Right lung (tissue), 5 donors: Measurements from ENCODE around the gene NOS1AP. TPM values are rescaled to one million over a fixed set of nuclear protein-coding genes. Genes with fewer than 3 reads are reported as not detected.

Source experiments
- DNase-seq, 2 donors: peaks; one replicate each; pipeline ENCODE4 v3.0.0-alpha.2; 2013
- polyA plus RNA-seq, 5 donors: library from polyadenylated mRNA; unstranded; fragments of 120-200 nt; gene quantifications; one replicate each; pipeline versions ENCODE4 v1.2.1 to v1.2.3, GENCODE V29; 2013; ENCODE audit warnings: inconsistent platforms in 1 of 5, low replicate concordance in 1 of 5; ENCODE audit not compliant: insufficient read length in 5 of 5, insufficient read depth in 1 of 5

Gene NOS1AP
- polyA plus RNA-seq, 5 donors = 2.0 to 3.2 (median 2.8) TPM

DNA sequence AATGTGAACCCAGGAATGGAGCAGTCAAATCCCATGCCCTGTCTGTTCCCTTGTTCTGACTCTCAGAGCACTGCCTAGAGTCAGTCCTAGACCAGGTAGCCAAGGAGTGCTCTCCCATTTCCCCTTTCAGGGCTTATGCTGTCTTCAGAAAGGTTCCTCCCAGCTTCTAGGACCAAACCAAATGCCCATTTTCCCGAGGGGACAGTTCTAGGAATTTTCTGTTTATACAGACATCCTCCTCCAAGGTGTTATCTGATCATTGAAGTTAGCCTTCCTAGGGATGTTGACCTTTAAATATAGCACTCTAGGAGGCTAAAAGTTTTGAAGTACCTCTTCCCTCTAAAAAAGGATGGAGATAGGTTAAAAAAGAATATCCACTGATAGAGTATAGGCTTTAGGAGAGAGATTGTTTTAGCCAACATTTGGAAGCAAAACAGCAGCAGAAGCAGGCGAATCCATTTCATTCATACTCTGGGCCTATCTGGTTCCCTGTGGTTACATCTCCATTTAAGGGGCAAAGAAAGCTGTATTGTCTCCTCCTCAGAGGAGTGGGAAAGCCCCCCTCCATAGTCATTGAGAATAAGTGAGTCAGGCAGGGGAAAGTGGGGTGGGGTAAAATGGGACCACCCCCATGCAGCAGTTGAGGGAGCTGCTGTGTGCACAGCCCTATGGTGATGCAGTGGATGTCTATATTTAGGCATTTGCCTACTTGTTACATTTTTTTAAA is 180.7 kb downstream of the NOS1AP start:
- no peak for DNase-seq

DNA sequence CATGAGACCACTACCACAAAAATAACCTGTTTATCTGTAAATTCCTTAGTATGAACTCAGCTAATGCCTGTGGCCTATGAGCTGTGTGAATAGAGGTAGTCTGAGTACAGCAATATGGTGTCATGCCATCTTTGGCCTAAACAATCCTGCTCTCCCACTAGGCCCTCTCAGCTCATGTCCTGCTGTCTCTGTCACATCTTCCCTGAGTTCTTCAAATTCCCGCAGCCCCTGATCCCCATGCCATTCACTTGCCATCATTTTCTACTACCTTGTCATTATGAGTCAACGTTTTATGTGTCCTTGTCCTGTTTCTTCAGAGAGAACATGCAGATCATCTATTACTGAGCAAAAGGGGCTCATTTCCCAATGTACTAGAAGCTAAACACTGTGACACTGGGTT is 181.6 kb downstream of the NOS1AP start:
- no peak for DNase-seq

DNA sequence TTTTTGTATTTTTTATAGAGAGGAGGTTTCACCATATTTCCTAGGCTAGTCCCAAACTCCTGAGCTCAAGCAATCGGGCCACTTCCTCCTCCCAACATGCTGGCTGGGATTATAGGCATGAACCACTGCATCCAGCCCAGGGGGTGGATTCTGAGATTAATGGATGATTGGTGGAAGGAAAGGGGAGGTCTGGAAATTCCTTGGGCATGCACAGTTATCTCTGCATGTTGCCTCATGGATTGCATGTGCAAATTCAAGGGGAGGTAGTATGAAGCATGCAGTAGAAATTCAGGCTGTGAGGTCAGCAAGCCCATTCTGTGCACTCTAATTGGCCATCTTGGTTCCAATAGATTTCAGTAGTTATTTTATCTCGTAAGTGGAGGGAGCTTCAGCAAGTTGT is 182.7 kb downstream of the NOS1AP start:
- DNase-seq = no peak

DNA sequence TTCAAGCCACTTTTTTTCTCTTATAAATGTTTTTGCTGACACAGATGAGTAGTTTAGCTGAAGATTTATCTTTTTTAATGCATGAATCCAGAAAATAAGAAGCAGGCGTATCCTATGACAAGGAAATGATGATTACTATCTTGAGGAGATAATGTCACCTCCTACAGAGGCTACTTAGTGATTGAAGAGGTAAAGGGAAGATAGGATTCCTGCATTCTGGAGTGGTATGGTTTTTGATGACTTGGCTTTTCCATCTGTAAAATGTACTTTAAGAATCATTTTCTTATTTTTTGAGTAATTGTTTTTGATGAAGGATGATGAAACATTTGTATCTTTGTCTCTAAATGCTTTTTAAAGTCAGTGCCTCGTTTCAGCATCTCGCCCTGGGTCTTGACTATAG is 184.3 kb downstream of the NOS1AP start:
- DNase-seq = no peak

DNA sequence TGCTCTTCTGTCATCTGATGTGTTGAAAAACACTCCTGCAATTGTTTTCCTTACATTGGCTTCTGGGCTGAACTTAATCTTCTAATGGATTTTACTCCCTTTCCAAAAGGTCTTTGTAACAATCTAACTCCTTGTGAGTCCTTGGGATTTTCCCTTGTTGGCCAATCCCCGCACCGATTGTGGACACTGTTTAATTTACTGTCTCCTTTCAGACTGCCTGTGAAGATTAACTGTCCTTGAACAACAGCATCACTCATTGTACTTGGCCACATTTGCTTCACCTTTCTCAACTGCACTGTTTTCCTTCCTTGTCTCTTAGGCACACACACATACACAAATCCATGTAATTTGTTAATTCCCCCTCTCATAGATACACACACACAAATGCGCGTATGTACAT is 186.8 kb downstream of the NOS1AP start:
- DNase-seq = no peak

DNA sequence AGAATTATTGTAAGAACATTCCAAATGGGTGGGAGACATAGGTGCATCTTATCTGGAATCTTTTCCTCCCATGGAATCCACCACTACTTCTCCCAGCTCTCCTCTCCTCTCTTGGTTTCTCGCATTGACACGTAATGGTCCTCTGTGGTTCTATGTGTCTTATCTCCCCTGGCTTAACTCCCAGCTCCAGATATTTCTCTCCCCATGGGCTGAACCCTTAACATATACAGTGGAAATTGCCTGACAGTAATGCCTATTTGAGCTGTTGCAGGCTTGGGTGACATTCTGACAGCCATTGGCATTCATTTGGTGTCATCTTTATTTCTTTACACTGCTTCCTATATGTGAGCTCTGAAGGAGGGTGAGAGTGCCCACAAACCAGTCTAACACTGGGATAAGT is 188.9 kb downstream of the NOS1AP start:
- no peak for DNase-seq

DNA sequence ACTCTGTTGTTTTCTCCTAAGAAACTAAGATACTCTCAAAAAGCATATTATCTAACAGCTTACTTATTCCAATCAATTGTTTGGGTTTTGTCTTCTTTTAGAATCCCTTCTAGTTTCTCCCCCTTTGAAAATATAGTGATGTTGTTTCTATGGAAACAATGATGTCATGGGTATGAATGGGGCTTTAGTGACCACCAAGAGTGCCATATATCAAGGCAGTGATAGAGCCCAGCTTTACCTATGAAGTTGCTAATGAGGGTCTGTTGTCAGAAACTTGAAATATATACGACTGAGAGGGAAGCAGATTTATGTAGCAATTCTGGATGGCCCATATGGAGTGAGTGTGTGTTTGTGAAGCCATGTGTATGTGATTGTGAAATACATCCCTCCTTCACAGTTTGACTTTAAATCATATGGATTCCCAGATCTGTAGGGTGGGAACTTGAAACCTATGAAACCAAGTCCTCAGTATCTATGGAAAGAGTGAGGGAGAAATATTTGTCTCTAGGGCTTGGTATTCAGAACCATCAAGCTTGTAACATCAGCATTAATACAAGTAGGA is 190.5 kb downstream of the NOS1AP start:
- DNase-seq = no peak

DNA sequence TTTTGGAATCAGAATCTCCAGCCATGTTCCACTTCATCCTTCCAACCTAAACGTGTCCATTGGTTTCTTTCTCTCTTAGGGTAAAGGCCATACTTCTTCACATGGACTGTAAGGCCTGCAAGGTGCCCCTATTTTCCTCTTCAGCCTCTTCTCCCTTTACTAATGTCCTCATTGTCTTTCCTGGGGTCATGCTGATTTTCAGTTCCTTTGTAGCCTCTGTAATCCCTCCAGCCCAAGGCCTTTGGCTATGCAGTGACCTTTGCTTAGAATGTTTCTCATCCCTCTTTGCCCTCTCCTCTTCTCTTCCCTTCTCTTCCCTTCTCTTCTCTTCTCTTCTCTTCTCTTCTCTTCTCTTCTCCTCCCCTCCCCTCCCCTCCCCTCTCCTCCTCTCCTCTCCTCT is 194.6 kb downstream of the NOS1AP start:
- no peak for DNase-seq

DNA sequence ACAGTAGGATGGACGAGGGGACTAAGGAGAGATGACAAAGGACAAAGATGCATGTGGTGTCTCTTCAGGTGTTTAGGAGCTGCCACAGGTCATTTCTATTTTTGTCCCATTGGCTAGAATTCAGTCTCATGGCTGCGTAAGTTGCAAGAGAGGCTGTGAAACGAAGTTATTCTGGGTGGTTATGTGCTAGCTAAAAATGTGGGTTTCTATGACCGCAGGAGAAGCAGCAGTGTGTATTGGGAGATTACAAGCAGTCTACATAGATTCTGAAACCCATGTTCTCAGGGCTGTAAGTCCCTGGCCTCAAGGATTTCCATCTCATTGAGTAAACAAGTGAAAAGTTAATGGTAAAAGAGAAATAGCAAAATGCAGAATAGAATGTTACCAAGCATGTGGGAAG is 196.5 kb downstream of the NOS1AP start:
- no peak for DNase-seq

DNA sequence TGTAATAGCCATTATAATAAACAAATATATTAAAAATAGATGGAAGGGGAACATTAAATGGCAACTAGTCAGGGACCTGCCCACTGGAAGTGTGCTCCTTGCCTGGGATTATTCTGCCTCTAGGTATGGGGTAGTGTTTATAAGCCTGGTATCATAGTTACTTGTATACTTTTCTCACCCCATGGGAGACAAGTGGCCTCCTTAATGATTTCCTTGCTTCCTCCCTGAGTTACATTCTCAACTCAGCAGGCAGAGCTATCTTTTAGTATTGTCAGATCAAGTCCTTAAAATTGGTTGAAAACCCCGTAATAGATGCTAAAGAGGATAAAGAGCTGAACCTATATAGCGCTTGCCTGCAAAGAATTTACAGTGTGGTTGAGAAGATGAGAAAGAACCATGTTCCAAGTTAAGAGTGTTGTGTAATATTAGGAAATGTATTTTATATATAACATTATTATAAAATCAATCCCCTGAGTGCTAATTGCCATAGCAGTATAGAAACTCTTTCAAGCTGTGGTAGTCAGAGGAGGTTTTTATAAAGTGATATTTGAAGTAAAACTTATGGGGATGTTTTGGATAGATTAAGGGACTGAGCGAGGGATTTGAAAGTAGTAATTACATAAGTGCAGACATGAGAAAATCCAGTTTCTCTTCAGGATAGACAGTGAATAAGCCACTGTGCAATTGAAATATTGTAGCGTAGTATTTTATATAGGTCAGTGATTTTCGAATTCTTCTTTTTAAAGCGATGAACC is 200.7 kb downstream of the NOS1AP start:
- peak in 1 of 2 donors; percentile 45 for DNase-seq

DNA sequence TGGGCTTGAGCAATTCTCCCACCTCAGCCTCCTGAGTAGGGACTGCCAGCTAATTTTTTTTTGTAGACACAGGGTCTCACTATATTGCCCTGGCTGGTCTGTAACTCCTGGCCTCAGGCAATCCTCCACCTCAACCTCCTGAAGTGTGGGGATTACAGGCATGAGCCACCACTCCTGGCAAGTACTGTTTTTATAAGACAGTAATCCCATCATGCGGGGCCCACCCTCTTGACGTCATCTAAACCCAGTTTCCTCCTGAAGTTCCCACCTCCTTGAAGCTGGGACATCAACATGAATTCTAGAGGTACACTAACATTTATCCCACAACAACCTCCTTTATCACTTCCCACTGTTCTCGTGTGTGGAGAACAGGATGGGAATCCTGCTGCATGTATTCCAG is 202.5 kb downstream of the NOS1AP start:
- DNase-seq = no peak

DNA sequence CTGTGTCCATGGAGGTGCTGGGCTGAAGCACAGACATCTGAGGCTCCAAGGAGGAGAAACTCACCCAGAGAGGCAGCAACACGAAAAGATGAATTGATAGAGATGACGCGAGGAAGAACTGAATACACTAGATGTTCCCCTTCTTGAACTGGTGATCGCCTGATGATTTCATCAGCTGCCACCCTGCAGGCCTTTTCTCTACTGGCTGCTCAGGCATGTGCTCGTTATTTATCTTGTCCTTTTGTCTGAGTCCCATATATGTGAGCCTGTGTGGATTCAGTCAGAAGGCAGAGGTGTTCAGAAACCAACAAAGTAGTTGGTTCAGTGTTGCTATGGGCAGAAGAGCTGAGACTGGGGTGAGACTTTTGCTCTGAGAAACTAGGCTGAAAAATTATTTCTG is 202.9 kb downstream of the NOS1AP start:
- DNase-seq = no peak

DNA sequence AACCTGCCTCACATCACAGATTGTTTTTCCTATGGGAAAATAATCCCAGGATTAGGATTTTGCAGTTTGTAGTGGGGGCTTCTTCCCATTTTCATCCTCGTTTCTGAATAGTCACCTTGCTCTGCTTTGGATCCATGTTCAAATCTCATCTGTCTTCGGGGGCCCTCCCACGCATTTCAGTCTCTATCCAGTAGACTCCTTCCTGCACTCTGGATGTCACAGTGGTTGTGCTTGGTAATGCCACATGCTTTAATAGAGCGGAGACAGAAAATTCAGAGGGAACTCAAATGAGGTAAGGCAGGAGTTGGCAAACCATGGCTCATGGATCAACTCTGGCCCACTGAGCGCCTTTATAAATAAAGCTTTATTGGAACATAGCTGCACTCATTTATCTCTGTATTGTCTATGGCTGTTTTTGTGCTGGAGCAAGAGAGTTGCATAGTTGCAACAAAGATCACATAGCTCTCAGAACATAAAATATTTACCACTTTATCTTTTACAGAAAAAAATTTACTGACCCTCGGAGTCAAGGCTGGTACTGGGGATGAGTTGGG is 206.2 kb downstream of the NOS1AP start:
- no peak for DNase-seq

DNA sequence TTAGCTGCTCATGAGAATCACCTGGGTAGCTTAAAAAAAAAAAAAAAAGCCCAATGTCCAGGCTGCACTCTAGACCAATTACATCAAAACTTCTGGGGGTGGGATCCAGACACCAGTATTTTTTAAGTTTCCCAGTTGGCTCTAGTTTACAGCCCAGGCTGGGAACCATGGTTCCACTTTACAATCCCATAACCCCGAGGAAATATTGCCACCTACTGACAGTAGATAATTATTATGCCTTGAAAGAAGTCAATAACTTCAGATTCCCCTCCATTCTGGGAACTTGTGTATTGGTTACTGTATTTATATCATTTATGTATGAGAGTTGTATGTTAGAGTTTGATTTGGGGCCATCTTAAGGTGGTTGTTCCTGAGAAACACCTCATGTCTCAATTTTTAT is 207.0 kb downstream of the NOS1AP start:
- no peak for DNase-seq

DNA sequence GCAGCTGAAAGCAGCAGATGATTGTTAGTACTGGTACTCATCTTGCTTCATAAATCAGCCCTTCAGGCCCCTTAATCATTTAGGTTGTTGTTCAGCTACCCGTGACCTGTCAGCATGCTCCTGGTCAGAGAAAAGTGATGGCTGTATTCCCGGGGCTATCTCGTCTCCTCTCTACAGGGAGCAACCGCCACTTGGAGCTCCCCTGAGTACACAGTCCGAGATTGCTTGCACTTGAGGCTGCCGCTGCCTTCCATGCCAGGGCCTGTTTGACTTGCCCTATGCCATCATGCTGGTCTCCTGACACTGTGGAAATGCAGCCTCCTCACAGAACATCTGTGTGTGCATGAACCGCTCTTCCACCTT is 209.6 kb downstream of the NOS1AP start:
- no peak for DNase-seq

DNA sequence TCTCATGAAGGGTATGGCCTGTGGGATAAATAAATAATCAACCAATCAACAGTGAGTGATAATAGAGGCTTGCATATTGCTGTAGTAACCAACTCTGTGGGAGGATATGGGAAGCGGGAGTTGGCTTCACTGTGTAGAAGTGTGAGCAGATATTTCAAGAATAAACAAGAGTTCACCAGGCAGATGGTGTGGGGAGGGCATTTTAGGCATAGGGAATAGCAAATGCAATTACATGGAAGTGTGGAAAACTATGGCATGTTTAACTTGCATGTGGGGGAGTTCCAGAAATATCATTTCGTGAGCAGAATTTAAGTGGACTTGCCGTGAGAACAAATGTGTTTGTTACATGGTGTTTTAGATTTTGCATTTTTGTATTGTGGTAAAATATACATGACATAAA is 211.9 kb downstream of the NOS1AP start:
- DNase-seq = no peak

DNA sequence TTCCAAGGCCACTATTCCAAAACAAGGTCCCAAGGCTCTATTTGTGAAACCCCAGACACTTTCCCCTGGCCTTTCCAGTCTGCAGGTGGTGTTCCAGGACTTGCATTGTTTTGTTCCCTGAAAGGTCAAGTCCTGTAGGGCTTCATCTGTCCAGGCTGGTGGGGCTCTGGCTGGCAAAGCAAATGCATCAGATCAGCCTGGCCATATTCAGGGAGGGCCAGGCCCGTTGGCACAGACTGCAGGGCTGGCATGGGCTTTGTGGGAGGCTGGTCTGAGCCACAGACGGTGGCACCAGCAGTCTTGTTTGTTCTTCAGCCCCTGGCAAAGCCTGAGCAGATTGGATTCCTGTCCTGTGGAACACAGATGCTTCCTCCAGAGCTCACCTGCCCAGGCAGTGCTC is 214.2 kb downstream of the NOS1AP start:
- DNase-seq = no peak

DNA sequence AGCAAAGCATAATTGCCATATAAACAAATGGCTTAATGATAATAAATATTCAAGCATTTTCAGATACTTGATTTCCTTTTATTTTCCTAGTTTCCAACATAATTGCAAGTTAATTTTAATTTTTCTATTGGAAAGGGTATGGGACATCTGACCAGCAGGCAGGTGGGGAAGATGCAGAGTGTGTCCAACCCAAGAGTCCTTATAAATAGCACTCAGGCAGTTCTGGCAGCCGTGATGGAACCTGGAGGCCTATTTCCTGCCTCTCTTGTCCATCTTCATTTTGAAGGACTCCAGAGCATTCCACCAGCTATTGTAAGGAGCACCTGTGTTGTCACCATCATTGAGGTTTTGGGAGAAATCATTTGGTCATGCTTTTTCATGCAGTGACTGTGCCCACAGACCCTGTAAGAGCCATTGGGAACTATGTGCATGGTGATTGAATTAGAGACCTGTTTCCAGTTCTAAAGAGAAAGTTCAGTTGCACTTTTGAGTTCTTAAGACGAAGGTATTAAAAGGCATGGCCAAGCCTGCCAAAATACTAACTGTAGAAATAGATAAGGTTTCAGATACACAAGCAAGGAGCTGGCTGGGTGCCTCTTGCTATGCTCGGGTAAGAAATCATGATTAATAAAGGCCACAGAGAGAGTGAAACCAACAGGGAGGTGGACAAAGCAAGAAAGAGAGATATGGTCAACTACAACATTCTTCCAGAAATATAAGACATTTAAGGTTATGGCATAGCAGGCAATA is 214.9 kb downstream of the NOS1AP start:
- no peak for DNase-seq

DNA sequence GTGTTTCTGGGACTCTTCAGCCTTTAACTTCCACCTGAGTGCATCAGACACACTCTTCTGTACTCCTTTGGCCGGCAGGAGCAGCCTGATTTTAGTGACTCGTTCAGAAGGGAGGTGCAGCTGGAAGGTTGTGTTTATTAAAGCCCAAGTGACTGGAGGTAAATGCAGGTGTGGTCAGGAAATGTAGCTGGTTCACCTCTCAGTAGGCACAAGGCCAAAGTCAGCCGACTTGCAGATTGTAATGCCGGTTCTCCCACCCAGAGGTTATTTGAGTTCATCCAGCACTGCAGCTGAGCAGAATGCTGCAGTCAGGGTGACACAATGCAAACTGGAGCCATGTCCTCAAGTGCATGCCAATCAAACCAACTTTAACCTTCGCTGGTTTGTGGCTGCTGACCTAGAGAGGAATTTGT is 215.7 kb downstream of the NOS1AP start:
- peak; percentile 63 to 68 for DNase-seq

DNA sequence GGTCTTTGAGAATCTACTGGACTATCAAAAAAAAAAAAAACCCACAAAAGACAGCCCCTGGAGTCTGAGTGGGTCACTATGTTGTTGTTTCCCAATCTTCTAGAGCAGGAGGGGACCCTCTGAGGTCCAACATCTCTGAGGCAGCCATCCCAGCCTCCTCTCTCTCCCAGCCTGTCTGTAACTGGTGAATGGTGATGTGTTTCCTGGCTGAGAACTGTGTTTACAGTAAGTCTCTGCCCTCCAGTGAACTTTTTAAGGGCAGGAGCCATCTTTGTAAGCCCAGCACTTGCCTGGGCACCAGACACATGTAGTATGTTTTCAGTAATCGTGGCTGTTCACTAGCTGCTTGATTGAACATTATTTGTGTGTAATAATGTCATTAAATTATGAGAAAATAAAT is 221.5 kb downstream of the NOS1AP start:
- DNase-seq = no peak

DNA sequence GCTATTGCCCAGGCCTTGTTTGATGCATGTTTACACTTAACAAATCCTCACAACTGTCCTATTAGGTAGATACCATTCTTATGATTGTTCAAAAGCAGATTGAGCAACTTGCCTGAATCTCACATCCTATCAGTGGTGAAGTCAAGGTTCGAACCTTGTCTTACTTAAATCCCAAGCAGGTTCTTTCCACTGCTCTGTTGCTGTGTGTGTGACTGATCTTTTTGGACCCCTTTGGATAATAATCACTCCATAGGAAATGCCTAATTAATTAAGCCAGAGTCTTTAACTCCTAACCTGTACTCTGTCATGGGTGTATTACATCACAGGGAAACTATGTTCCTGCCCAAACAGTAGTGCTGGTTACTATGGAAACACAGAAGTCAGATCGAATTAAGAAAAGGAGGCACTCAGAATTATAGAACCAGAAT is 222.9 kb downstream of the NOS1AP start:
- no peak for DNase-seq

DNA sequence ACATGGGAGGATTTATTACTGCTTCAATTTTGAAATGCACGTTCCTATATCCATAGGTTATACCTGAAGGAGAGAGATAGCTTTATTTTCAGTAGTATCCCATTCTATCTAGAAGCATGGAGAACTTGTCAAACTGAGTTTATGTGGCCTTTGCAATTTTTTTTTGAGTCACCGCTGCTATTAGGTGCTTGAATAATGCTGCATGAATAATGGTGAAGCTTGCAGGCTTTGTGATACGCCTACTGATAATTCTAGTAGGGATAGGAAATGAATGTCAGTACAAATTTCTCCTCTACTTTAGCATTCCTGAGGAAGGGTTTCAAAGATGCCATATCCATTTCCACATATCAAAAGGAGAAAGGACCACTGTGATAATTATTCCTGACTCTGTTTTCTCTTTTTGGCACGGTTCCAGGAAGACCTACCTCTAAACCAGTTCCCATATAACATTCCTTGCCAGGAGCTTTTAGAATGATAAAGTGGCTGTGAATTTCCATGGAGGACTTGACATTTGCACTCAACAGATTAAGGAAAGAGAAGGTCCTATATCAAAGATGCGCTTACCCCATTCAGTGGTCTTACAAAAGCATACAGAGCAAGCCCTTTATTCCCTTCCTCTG is 223.7 kb downstream of the NOS1AP start:
- no peak for DNase-seq
